ENCODE data around the gene KRTAP5-9.

- TF ChIP-seq POLR2A (IDR thresholded peaks at IDR 0.05) (no peak), CTCF (IDR thresholded peaks at IDR 0.05) (no peak)
These were observed 48.7 kb upstream of the KRTAP5-9 start for GRCh38 chr11:71499546-71499945.

Measured in upper lobe of left lung (tissue), 4 donors.